Peyer's patch (tissue), 4 donors: ENCODE data around the gene CLASP1.

Experiments
- POLR2A ChIP-seq, 2 donors: fragments of 450-650 bp; IDR thresholded peaks; one replicate each; pipeline ENCODE4 v1.5.1; 2017; ENCODE audit warnings: antibody characterized with exemption in 2 of 2, mild to moderate bottlenecking in 2 of 2, moderate library complexity in 2 of 2
- TF ChIP-seq, protein P1 (sequence below), 6 experiments: fragments of 450-650 bp in 4 of 6; fragments of 200-600 bp in 2 of 6; sonication (generic) in 1 of 6; IDR thresholded peaks; one replicate each; pipeline ENCODE4 v1.5.1; 2017 to 2019; ENCODE audit warnings: antibody characterized with exemption in 6 of 6, mild to moderate bottlenecking in 3 of 6, moderate library complexity in 1 of 6

DNA sequence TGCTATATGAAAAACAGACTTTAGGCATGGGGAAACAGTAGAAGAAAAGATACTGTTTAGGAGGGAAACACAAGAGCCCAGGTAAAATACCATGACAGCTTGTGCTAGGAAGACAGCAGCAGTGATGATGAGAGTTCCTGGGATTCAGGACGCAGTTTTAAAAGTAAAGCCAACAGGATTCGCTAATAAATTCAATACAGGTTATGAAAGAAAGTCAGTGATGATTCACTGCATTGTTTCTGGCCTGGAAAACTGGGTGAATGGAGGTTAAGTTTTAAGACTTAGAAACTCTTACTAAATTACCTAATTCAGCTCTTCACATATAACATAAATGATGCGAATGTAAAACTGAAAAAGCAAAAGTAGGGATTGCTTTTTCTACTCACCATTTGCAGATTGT lies 146.5 kb downstream of the CLASP1 start:
- TF ChIP-seq POLR2A (IDR thresholded peaks at IDR 0.05), result no peak
- TF ChIP-seq, protein P1, sequence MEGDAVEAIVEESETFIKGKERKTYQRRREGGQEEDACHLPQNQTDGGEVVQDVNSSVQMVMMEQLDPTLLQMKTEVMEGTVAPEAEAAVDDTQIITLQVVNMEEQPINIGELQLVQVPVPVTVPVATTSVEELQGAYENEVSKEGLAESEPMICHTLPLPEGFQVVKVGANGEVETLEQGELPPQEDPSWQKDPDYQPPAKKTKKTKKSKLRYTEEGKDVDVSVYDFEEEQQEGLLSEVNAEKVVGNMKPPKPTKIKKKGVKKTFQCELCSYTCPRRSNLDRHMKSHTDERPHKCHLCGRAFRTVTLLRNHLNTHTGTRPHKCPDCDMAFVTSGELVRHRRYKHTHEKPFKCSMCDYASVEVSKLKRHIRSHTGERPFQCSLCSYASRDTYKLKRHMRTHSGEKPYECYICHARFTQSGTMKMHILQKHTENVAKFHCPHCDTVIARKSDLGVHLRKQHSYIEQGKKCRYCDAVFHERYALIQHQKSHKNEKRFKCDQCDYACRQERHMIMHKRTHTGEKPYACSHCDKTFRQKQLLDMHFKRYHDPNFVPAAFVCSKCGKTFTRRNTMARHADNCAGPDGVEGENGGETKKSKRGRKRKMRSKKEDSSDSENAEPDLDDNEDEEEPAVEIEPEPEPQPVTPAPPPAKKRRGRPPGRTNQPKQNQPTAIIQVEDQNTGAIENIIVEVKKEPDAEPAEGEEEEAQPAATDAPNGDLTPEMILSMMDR (IDR thresholded peaks at IDR 0.05), result no peak
